ENCODE results near the gene NFASC.

DNA sequence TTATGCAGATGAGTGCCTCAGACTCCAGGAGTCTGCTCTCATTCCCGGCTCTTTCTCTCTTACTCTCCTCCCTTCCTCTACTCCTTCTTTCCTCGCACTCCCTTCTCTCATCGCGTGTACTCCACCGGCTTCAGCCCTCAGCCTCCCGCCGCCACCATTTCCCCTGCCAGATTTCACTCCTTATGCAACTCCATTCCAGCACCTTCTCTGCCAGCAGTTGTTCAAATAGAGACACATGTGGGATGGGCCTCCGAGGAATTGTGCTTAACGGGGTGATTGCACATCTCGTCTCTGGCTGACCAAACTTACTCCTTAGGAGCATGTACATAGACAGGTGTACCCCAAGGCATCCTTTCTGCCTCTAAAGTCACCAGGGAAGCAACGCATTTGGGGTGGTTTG lies 174.5 kb downstream of the NFASC start:
- TF ChIP-seq, protein P1, sequence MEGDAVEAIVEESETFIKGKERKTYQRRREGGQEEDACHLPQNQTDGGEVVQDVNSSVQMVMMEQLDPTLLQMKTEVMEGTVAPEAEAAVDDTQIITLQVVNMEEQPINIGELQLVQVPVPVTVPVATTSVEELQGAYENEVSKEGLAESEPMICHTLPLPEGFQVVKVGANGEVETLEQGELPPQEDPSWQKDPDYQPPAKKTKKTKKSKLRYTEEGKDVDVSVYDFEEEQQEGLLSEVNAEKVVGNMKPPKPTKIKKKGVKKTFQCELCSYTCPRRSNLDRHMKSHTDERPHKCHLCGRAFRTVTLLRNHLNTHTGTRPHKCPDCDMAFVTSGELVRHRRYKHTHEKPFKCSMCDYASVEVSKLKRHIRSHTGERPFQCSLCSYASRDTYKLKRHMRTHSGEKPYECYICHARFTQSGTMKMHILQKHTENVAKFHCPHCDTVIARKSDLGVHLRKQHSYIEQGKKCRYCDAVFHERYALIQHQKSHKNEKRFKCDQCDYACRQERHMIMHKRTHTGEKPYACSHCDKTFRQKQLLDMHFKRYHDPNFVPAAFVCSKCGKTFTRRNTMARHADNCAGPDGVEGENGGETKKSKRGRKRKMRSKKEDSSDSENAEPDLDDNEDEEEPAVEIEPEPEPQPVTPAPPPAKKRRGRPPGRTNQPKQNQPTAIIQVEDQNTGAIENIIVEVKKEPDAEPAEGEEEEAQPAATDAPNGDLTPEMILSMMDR (IDR thresholded peaks at IDR 0.05): no peak
- TF ChIP-seq POLR2A (IDR thresholded peaks at IDR 0.05): no peak

Data from testis (tissue), 2 donors.